NCI-H82 (cell line): ENCODE data around the gene SLC34A3.
A peak's percentile ranks its signal among the peaks of the same experiment; 100 is the strongest.

Experiments
- DNase-seq: peaks from one replicate; lab custom pipeline; 2025; lab: John Stamatoyannopoulos, UW

Gene SLC34A3

DNA sequence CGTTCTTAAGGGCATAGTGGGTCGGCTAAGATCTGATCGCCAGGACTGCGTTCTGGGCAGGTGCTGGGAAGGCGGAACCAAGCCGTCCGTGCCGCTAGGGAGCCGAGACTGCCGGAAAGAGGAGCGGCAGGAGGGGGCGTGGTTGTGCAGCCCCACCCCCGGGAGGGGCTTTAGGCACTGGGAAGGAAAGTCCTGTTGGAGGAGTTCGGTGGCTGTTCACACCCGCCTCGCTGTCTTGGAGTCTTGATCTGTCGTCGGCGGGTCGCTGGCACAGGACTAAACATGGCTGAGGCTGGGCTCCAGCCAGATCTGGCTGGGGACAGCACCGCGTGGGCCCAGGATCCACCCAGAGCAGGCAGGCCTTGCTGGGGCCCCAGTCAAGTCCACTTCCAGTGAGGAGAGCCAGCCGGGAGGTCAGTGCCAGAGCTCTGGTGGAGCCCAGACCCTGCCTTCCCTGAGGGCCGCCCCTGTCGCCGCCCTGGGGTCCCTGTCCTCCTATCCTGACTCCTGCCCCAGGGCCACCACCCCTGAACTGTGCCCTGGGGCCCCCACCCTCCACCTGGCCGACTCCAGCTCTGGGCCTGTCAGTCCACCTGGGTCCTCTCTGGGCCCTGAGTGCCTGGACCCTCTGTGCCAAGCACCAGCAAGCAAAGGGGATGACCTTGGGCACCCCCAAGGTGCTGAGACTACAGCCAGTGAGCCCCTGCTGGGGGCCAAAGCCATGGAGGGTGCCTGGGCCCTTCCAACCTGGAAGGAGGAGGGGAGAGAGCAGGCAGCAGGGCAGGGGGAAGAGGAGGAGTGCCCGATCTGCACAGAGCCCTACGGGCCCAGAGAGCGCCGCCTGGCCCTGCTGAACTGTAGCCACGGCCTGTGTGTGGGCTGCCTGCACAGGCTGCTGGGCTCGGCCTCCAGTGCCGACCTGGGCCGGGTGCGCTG, 13.2 kb upstream of the SLC34A3 start:
- peak; percentile 77 for DNase-seq

DNA sequence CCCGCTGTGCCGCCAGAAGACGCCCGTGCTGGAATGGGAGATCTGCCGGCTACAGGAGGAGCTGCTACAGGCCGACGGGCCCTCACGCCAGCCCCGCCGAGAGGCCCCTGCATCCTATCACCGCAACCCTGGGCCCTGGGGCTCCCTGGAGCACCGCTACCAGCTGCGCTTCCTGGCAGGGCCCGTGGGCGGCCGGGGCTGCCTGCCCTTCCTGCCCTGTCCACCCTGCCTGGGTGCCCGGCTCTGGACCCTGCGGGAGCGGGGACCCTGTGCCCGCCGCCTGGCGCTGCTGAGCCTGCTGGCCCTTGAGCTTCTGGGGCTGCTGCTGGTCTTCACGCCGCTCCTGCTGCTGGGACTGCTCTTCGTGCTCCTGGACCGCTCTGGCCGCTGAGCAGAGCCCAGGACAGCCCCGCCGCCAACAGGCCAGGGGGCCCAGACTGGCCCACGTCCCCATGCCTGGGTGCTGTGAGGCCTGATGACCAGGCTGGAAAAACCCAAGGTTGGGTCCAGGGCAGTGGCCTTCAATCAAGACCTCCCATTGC, 12.4 kb upstream of the SLC34A3 start:
- DNase-seq, result no peak

- DNase-seq, result no peak
Measured at GRCh38 chr9:137218754-137219271, 11.9 kb upstream of the SLC34A3 start.

DNA sequence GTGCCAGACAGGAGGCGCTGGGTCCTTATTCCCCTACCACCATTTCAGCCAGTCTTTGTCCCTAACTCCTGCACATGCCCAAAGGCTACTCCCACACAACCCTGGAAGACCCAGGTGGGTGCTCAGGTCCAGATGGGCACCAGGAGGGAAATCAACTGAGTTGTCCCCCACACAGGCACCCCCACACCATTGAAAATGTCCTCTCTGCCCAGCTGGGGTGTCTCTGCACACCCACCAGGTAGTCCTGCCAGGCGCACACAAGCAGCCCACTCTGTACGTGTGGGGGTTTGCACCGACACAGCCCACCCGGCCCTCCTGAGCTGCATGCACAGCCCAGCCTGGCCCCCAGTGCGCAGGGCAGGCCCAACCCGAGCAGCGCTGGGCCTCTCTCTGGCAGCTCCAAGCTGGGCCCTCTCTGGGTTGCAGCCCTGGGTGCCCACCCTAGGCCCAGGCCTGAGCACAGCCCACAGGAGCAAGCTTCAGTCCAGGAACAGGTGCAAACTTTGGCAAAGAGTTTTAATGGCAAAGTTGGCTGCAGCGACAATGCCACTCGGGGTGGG, 10.9 kb upstream of the SLC34A3 start:
- no peak for DNase-seq

DNA sequence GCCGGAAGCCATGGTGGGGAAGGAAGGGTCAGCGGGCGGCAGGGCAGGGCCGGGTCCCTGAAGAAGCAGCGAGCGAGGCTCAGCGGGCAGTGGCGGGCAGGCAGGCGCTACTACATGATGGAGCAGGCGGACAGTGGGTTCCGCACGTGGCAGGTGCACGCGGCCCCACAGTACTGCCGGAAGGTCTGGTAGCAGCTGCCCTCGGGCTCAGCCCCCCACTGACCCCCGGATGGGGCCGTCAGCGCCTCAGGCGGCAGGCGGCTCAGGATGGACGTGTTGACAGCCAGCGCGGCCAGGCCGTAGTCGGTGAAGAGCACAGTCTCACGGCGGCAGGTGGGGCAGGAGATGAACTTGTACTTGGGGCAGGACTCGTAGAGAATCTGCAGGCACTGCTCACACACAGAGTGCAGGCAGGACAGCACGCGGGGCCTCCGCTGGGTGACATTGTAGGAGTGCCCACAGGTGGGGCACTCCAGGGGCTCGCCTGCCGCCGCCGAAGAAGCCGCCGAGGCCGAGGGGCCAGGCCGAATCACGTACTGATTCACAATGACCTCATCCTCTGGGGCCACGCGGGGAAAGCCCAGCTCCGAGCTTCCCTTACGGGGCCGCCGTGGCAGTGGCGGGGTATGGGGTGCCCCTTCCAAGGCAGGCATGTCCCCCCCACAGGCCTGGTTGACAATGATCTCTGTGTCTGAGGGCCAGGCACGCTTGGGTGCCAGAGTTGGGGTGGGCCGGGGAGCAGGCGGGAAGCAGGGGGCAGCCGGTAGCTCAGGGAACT, 10.2 kb upstream of the SLC34A3 start:
- DNase-seq, result no peak

DNA sequence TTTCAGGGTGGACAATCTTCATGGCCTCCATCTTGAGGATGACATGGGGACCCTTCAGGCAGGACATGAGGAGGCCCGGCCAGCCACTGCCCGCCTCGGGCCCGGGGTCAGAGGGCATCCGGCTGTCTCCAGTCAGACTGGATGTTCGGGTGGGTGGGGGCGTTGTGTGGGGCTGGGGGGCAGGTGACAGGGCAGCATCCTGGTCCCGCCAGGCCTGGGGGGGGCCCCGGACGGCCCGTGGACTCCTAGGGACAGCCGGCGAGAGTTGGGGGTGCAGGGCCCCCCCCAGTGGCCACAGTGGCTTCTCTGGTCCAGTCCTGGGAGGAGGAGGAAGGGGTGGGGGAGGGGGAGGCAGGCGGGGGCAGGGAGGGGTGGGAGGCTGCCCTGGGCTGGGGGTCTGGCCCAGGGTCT, 9.6 kb upstream of the SLC34A3 start:
- DNase-seq, result no peak

GRCh38 chr9:137221506-137222111, 9.1 kb upstream of the SLC34A3 start:
- peak; percentile 23 for DNase-seq

DNA sequence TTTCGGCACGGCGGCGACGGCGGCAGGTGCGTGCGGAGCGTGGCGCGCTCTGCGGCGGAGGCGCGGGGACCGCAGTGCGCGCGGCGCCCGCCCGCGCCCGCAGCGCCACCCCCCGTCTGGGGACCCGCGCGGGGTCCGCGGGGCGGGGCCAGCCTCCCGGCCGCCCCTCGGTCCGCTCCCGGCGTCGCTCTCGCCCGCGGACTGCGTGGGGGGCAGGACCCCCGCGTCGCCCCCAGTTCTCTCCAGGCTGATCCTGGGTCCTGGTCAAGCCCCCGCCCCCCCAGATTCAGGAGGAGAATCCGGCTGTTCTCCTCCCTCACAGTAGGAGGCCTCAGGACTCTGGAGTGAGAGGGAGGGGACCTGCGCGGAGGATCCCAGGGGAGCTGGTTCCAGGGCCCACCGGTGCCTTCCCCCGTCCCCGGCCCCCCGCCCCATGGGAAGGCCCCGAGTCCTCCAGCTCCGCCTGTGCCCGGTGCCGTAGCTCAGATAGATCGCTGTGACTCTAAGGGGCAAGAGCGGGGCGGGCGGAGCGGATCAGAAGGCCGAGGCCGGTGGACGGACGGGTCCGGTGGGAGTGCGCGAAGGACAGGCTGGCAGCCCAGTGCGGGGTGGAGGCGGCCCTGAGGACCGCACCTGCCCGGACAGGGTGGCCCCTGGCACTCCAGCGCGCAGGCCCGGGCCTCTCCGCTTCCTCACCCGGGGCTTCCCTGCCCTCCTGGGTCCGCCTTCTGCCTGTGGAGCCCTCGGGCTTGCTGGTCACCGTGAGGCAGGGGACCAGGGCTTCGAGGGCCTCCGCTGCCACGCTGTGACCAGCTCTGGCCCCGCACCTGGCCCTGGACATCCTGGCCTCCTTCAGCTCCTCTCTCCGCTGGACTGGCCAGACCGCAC, 8.3 kb upstream of the SLC34A3 start, which contains the start of gene RNF208:
TSS of gene RNF208 (minus strand) at position 51 of the 888 bp plus-strand sequence. CDS start 1,028 bp downstream, outside the sequence.
- peak; percentile 59 for DNase-seq

GRCh38 chr9:137223078-137223970, 7.4 kb upstream of the SLC34A3 start:
- peak; percentile 99 for DNase-seq

DNA sequence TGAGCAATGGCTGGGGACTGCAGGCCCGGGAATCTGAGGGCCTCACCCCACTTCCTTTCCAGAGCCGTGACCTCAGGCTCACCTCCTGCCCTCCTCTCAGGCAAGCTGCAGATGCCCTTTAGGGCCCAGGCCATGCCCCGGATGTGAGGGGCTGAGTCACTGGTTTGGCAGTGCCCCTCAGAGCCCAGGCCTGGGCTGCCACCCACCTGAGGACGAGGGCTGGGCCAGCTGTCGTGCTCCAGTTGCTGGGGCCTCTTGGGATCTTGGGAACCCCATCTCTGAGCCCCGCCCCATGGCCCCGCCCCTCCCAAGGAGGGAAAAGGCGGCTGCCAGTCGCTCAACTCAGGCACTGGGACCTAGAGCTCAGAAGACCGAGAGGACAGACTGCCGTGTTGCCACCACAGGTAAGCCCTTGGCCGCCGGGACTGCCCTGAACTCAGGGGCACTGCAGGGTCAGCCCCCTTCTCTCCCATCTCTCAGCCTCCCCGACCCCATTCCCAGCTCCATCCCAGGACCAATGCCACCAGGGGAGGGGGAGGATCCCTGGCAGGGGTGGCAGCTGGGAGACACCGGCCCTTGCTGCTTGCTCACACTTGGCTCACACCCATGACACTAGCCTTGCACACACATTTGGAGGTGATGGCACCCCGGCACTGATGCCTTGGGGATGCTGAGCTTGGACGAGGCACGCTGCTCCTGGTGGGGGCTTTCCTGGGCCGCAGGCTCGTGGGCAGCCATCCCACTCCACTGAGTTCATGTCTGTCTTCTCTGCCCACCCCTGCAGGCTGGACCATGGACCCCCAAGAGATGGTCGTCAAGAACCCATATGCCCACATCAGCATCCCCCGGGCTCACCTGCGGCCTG, 5.6 kb upstream of the SLC34A3 start, which contains the start of gene CYSRT1:
TSS of gene CYSRT1 (plus strand) at position 345 of the 865 bp plus-strand sequence. CDS start at position 793, 448 bp downstream.
- no peak for DNase-seq

DNA sequence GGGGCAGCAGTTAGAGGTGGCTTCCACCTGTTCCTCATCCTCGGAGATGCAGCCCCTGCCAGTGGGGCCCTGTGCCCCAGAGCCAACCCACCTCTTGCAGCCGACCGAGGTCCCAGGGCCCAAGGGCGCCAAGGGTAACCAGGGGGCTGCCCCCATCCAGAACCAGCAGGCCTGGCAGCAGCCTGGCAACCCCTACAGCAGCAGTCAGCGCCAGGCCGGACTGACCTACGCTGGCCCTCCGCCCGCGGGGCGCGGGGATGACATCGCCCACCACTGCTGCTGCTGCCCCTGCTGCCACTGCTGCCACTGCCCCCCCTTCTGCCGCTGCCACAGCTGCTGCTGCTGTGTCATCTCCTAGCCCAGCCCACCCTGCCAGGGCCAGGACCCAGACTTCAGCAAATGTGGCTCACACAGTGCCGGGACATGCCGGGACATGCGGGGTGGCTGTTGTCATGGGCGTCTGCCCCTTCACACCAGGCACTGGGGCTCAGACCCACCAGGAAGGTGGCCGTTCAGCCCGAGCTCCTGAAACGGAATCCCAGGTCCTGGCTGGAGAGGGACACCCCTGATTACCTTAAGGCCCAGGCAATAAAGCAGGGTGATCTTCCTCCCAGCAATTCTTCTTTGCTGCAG, 4.9 kb upstream of the SLC34A3 start:
- DNase-seq, result no peak

GRCh38 chr9:137226338-137227053, 4.2 kb upstream of the SLC34A3 start:
- DNase-seq, result no peak

DNA sequence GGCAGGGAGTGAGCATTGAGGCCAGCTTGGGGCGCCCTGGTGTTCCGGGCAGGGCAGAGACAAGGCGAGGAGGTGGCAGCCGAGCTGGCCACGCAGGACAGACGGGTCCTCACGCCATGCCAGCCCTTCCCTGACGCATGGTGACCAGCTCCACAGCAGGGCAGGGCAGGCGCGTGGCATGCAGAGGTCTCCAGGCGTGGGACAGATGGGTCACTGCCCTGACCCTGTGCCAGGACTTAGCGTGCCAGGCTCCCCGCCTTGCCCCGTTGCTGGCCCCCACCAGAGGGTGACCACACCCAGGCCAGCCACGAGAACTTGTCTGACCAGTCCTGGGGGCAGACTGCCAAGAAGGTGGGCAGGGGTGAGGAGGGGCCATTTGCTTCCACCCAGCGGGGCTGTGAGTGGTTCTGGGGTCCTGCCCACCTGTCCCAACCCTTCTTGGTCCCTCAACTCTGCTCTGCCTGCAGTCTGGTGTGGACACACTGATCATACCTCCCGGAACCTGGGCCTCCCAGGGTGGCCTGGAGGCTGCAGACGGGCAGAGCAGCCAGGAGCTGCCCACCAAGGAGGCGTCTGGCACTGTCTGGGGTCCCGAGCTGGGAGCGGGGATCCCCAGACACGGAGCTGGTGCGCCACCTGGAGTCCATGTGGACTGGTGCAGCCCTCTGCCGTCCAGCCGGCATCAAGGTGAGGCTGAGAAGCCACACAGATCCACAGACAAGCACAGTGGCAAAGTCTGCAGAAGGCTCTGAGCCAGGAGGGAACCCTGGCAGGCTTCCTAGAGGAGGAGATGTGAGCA, 3.4 kb upstream of the SLC34A3 start, which contains the start of gene RNF224:
TSS of gene RNF224 (plus strand) at position 449 of the 799 bp plus-strand sequence. CDS start 834 bp downstream, outside the sequence.
- peak; percentile 90 for DNase-seq

DNA sequence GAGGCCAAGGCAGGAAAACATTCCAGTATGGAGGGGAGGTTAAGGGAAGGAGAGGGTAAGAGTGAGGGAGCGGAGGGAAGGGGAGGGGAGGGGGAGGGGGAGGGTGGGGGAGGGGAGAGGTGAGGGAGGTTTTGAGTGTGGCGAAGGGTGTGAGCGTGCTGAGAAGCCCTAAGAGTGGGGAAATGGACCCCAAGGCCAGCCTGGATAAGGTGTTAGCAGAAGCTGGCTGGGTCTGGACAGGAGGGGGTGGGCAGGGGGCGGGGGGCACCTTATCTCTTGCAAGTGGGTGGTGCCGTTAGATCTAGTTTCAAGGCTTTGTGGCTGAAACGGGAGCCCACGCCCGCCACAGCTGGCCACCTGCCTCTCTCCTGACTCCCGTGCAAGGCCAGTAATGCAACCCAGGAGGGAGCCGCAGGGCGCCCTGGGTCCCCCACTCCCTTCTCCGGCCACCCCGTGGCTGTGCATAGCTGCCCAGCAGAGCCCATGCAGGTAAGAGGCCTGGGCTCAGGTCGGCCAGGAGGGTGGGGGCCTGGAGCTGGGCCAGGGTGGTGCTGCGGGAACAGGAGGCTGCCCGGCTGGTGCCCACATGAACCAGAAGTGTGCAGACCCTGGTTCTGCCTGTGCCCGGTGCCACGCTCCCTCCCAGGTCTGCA, 2.7 kb upstream of the SLC34A3 start:
- no peak for DNase-seq

- no peak for DNase-seq
Measured at GRCh38 chr9:137228506-137228967, 2.2 kb upstream of the SLC34A3 start.
